Fibroblast of lung (primary cell): ENCODE measurements around the gene DSCAML1.

Source experiments
- EZH2 ChIP-seq: IDR thresholded peaks from 2 replicates; pipeline ENCODE4 v1.5.1; 2012; ENCODE audit warnings: low read length, control low read depth, mild to moderate bottlenecking; ENCODE audit errors: missing control alignments
- TF ChIP-seq, protein P1 (sequence below), 2 donors: IDR thresholded peaks in 1 of 2; conservative IDR thresholded peaks in 1 of 2; 1 replicate in 1 of 2; 2 replicates in 1 of 2; pipeline ENCODE4 v1.5.1; 2011 to 2012; ENCODE audit warnings: low read length in 2 of 2, control low read depth in 1 of 2, inconsistent platforms in 1 of 2, low read depth in 1 of 2, mild to moderate bottlenecking in 1 of 2

DNA sequence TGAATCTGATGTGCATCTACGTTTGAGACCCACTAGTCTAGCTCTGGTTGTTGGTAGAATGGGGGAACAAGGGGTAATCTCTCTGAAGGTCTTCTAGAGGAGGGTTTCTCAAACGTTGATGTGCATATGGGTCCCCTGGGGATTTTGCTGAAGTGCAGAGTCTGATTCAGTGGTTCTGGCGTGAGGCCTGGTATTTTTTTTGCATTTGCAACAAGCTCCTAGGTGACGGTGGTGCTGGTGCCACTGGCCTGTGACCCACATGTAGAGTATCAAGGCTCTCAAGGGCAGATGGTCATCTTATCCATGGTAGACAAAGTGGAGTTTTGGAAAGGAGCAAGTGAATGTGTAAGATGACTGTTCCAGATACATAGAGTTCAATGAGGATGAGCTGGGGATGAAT, 372.2 kb downstream of the DSCAML1 start:
- TF ChIP-seq, protein P1, sequence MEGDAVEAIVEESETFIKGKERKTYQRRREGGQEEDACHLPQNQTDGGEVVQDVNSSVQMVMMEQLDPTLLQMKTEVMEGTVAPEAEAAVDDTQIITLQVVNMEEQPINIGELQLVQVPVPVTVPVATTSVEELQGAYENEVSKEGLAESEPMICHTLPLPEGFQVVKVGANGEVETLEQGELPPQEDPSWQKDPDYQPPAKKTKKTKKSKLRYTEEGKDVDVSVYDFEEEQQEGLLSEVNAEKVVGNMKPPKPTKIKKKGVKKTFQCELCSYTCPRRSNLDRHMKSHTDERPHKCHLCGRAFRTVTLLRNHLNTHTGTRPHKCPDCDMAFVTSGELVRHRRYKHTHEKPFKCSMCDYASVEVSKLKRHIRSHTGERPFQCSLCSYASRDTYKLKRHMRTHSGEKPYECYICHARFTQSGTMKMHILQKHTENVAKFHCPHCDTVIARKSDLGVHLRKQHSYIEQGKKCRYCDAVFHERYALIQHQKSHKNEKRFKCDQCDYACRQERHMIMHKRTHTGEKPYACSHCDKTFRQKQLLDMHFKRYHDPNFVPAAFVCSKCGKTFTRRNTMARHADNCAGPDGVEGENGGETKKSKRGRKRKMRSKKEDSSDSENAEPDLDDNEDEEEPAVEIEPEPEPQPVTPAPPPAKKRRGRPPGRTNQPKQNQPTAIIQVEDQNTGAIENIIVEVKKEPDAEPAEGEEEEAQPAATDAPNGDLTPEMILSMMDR (conservative IDR thresholded peaks at IDR 0.05 in 1 of 2, IDR thresholded peaks at IDR 0.05 in 1 of 2; ENCODE audit: low read depth in 1 of 2, low read length in 2 of 2), result no peak
- no peak for TF ChIP-seq EZH2
